ENCODE measurements around the gene FBXO38. TPM values are rescaled to one million over a fixed set of nuclear protein-coding genes. Genes with fewer than 3 reads are reported as not detected.

FBXO38 gene
- total RNA-seq, 2 donors from 2014 or later, result 38.2 to 45.1 TPM

- TF ChIP-seq CTCF (IDR thresholded peaks at IDR 0.05), result no peak
- Histone ChIP-seq H3K27me3 (no peaks in the 10 kb centered on the region), H3K36me3 (no peaks in the 10 kb centered on the region), H3K4me3 (no peak overlapping the region), H3K9ac (ENCODE audit: low read depth in 2 of 2, low read length in 2 of 2) (no peak overlapping the region), H3K27ac (no peak overlapping the region), H3K9me3 (no peaks in the 10 kb centered on the region), H3K4me1 (no peaks in the 10 kb centered on the region)
- intact Hi-C loops (cut with DNase I), result no loop called here
- no peak for DNase-seq
Observed at GRCh38 chr5:148491015-148491792, 107.4 kb downstream of the FBXO38 start.

GRCh38 chr5:148491793-148492184 lies 108.0 kb downstream of the FBXO38 start:
- no peaks in the 10 kb centered on the region for H3K36me3 ChIP-seq
- no peaks in the 10 kb centered on the region for H3K9me3 ChIP-seq
- TF ChIP-seq CTCF (IDR thresholded peaks at IDR 0.05), result no peak
- H3K9ac ChIP-seq (ENCODE audit: low read depth in 2 of 2, low read length in 2 of 2), result no peak overlapping the region
- H3K27ac ChIP-seq, result no peak overlapping the region
- no peak overlapping the region for H3K4me3 ChIP-seq
- H3K27me3 ChIP-seq, result no peaks in the 10 kb centered on the region
- no peak for DNase-seq
- intact Hi-C loops (cut with DNase I), result no loop called here
- no peaks in the 10 kb centered on the region for H3K4me1 ChIP-seq

- DNase-seq, result no peak
- H3K9me3 ChIP-seq, result no peaks in the 10 kb centered on the region
- H3K4me3 ChIP-seq, result no peak overlapping the region
- H3K4me1 ChIP-seq, result no peaks in the 10 kb centered on the region
- H3K27ac ChIP-seq, result no peak overlapping the region
- TF ChIP-seq CTCF (IDR thresholded peaks at IDR 0.05), result no peak
- intact Hi-C loops (cut with DNase I), result no loop called here
- H3K9ac ChIP-seq (ENCODE audit: low read depth in 2 of 2, low read length in 2 of 2), result no peak overlapping the region
- no peaks in the 10 kb centered on the region for H3K27me3 ChIP-seq
- H3K36me3 ChIP-seq, result no peaks in the 10 kb centered on the region
Observed at GRCh38 chr5:148492351-148492750, 108.6 kb downstream of the FBXO38 start.

Other genes with a start within 250 kb of the FBXO38 start
- not detected for gene SPINK14, start 215.4 kb upstream of the FBXO38 start, total RNA-seq
- under 1 TPM in 1 of 2 donors, not detected in 1; 0.45 TPM for gene SPINK6, start 180.9 kb upstream of the FBXO38 start, total RNA-seq
- under 1 TPM in 1 of 2 donors, not detected in 1; 0.27 TPM for gene MARCOL, start 145.4 kb upstream of the FBXO38 start, total RNA-seq
- gene SPINK13, start 115.2 kb upstream of the FBXO38 start, total RNA-seq, result under 1 TPM in 1 of 2 donors, not detected in 1; 0.40 TPM
- gene SPINK7, start 71.5 kb upstream of the FBXO38 start, total RNA-seq, result not detected
- gene SPINK9, start 48.4 kb upstream of the FBXO38 start, total RNA-seq, result not detected

All from colonic mucosa (tissue), 4 donors.